NB4 (cell line): ENCODE data around the gene CACNA2D2.

Experiments used
- DNase-seq: peaks from one replicate; pipeline ENCODE4 v3.0.0; 2010; ENCODE audit warnings: low read depth
- H3K4me3 ChIP-seq: one replicate; pipeline ENCODE4 v1.5.1; 2011; ENCODE audit warnings: mild to moderate bottlenecking, low read depth, low read length, moderate library complexity
- MYC ChIP-seq: IDR thresholded peaks from 2 replicates; pipeline ENCODE4 v1.6.1; 2011; ENCODE audit warnings: low read depth, low read length
- POLR2A ChIP-seq: IDR thresholded peaks from 2 replicates; pipeline ENCODE4 v1.6.1; 2011; ENCODE audit warnings: mild to moderate bottlenecking; ENCODE audit not compliant: insufficient read length; ENCODE audit errors: extremely low read depth
- TF ChIP-seq, protein P1 (sequence below): IDR thresholded peaks from one replicate; pipeline ENCODE4 v1.5.1; 2012; ENCODE audit warnings: low read depth, low read length
- TF ChIP-seq, protein P2 (sequence below): IDR thresholded peaks from 2 replicates; pipeline ENCODE4 v1.6.1; 2011; ENCODE audit warnings: low read depth, low read length

The CACNA2D2 gene

DNA sequence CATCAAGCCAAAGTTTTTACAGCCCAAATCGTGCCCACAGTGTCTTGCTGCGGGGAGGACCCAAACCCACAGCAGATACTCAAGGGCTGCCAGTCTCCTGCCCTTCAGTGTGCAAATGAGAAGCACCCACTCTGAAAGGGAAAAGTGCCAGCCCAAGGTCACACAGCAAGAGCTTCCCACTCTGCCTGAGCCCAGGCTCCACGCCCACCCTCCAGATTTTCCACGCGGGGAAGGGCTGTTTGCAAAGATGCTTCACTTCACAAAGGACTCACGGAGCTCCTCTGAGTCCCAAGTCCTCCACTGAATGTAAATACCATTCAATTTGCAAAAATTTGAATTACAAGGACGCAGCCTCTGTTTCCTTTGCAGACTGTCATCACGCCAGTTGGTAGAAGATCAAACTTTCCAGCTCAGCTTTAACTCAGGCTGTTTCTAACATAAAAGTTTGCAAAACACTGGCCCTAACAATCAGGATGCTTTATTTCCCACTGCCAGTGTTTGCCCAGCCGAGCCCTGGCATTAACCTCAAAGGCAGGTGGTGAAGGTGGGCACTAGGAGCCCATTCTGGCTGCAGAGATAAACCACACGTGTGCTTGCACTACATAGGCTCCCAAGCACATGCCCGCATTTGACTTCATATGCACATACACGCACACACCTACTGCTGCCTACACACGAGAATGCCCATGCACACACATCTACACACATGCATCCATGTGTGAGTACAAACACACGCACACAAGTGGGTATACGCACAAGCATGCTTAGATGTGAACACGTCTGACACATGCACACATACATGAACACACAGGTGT is 7.6 kb downstream of the CACNA2D2 start:
- DNase-seq = no peak
- no peak overlapping the region for H3K4me3 ChIP-seq
- TF ChIP-seq, protein P1, sequence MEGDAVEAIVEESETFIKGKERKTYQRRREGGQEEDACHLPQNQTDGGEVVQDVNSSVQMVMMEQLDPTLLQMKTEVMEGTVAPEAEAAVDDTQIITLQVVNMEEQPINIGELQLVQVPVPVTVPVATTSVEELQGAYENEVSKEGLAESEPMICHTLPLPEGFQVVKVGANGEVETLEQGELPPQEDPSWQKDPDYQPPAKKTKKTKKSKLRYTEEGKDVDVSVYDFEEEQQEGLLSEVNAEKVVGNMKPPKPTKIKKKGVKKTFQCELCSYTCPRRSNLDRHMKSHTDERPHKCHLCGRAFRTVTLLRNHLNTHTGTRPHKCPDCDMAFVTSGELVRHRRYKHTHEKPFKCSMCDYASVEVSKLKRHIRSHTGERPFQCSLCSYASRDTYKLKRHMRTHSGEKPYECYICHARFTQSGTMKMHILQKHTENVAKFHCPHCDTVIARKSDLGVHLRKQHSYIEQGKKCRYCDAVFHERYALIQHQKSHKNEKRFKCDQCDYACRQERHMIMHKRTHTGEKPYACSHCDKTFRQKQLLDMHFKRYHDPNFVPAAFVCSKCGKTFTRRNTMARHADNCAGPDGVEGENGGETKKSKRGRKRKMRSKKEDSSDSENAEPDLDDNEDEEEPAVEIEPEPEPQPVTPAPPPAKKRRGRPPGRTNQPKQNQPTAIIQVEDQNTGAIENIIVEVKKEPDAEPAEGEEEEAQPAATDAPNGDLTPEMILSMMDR = no peak
- TF ChIP-seq POLR2A (no peak), MYC (no peak)
- TF ChIP-seq, protein P2, sequence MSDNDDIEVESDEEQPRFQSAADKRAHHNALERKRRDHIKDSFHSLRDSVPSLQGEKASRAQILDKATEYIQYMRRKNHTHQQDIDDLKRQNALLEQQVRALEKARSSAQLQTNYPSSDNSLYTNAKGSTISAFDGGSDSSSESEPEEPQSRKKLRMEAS = no peak

DNA sequence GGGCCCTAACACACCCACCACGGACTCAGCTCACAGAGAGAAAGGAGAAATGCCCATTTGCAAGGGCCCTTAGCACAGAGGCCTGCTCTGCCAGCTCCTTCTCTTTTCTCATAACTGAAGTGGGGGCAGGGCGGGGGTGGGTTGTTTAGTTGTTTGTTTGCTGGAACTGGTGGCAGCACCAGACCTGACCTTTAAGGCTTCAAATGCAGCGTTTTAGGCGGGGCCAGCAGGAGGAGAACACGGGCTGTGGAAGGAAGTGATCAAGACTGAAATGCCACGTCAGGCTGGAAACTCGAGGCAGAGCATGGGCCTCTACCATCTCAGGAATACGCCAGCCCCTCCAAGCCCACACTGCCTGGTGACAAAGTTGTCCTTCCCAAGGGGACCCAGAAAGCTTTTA is 9.3 kb downstream of the CACNA2D2 start:
- no peak for DNase-seq
- no peak for TF ChIP-seq MYC
- TF ChIP-seq POLR2A = no peak
- TF ChIP-seq, protein P2 = no peak
- TF ChIP-seq, protein P1 = no peak

DNA sequence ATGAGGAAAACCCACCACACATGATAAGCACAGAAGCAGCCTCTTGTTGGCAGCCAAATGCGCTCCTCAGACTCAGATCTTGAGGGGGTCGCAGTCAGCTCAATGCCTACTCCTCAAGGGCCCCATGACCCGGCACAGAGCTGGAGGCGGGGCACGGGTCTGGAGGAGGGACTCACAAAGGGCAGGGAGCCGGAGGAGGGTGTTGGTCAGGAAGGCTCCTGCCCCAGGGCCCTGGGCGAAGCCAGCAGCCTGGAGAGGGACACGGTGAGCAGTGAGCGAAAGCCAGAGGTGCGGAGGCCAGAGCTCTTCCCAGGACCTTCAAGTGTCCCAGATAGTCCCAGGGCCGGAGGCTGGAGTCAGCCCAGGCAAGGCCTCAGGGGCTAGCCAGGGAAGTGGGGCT is 9.8 kb downstream of the CACNA2D2 start:
- no peak overlapping the region for H3K4me3 ChIP-seq
- DNase-seq = no peak
- TF ChIP-seq, protein P2 = no peak
- no peak for TF ChIP-seq POLR2A
- TF ChIP-seq MYC = no peak
- TF ChIP-seq, protein P1 = no peak

More for the DNA sequence above, 9.3 kb downstream of the CACNA2D2 start:
- H3K4me3 ChIP-seq = no peak overlapping the region

DNA sequence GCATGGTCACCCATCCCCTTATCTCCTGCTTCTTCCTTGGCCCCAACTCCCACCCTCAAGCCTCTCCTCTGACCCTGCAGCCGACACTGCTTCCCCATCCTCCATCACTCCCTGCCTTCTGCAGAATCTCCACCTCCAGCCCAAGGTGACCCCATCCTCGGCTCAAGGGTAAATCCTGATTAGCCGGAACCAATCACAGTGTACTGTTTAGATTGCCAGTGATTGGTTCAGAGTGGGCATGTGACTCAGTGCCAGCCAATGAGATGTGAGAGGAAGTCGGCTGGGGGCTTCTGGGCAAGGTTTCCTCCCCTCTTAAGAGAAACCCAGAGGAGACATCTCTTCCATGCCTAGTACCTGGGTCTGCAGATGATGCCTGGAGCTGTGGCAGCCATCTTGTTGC is 10.3 kb downstream of the CACNA2D2 start:
- no peak for DNase-seq
- H3K4me3 ChIP-seq = no peak overlapping the region
- TF ChIP-seq, protein P1 = no peak
- TF ChIP-seq MYC (no peak), POLR2A (no peak)
- TF ChIP-seq, protein P2 = no peak

DNA sequence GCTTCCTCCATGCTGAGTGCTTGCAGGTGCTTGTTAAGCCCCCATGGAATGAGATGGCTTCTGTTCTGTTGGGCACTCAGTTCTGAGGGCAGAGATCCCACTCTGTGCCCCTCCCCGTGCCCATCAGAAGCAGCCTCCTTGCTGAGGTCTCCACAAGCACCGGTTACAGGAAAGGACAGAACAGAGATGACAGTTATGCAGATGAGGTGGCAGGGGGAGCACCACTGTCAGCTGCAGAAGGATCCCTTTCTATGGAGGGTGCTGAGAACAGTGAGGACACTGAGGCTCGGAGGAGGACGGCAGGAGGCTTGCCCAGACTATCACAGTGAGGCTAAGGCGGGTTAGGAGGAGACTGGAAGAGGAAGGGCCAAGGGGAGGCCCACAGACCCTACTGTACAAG is 12.4 kb downstream of the CACNA2D2 start:
- TF ChIP-seq POLR2A = no peak
- TF ChIP-seq, protein P1 = no peak
- TF ChIP-seq, protein P2 = no peak
- no peak for TF ChIP-seq MYC
- no peak for DNase-seq
- no peak overlapping the region for H3K4me3 ChIP-seq
